GM18907 (cell line): Measurements from ENCODE around the gene TBRG1.

Experiments used
- ATAC-seq: cut with Tn5 transposase; IDR thresholded peaks from one replicate; pipeline ENCODE4 v1.9.1; 2021; ENCODE audit warnings: mild to moderate bottlenecking, moderate library complexity; ENCODE audit not compliant: unreplicated experiment

The TBRG1 gene

DNA sequence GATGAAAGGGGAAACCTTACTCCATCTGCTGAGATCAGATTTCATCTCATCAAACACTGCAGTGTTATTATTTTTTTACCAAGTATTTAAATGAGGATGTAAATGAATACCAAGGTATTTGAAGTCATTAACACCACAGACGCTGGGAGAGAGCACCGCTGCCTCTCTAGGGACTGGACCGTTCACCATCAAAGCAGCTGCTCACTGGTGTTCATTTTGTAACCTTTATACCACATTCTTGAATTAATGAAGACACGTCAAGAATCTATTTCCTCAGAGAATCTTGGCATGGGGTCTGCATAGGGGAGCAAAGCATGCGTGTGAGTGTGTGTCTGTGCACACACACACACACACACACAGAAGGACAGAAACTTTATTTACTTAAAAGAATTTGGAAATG lies 35.2 kb downstream of the TBRG1 start:
- ATAC-seq, result no peak

DNA sequence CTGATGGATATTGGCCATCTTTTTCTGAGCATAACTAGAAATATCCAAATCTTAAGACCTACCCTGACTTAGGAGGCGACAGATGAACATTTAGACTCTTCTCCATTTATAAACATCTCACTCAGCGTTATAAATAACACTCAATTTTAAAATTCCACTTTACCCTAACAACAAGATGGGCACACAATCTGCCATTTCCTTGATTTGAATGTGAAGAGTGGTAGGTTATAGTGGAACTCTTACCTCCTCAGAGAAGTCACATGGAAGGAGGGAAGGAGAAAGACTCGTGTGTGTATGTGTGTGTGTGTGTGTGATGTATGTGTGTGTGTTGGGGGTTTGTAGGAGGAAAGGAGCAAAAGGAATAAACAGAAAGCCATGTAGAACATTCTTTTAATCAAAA lies 35.8 kb downstream of the TBRG1 start:
- no peak for ATAC-seq

DNA sequence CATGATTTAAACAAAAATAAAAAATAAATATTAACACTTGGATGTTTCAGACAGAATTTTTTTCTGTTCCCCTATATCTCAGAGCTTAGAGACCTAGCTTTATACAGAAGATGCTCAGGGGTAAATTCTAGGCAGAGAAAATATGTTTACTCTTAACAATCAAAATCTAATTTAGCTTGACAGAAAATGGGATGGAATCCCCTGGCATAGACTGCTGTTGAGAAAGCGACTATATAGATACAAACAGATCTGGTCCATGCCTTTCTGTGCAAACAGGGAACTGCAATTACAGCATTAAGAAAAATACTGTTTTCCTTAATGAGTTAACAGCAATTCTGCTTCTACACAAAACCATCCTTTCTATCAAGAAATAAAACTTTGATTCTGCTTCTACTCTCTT lies 36.3 kb downstream of the TBRG1 start:
- ATAC-seq, result no peak

DNA sequence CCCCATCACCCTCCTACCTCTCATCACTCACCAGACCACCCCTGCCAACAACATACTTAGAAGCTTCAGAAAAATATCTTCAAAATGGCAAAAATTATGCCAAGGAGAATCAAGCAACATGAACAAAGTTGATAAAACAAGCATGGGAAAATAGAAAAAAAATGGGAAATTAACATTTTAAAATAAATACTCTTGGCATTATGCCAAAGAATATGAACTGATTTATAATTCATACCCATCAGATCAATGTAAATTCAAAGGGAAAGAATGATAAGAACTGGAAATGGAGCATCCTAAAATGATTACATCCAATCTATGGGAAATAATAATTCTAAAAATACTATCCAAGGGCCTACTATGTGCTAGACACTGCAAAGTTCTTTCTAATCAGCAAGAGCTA lies 38.9 kb downstream of the TBRG1 start:
- no peak for ATAC-seq

DNA sequence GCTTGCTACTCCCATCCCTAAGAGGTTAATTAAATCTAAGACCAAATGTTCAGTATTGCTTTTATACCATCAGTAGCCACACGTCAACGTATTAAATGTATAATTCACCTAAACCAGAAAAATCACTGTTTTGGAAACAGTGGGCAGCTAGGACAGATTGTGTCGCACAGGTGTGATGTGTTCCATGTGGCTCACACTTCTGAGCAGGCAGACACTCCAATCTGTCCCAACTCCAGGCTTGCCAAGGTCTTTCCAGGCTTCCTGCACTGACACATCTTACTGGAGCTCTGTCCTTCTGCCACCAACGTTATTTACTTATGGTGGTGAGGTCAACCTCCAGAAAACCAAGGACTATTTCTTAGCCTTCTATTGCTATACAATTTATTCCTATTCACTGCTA lies 39.4 kb downstream of the TBRG1 start:
- ATAC-seq, result no peak

DNA sequence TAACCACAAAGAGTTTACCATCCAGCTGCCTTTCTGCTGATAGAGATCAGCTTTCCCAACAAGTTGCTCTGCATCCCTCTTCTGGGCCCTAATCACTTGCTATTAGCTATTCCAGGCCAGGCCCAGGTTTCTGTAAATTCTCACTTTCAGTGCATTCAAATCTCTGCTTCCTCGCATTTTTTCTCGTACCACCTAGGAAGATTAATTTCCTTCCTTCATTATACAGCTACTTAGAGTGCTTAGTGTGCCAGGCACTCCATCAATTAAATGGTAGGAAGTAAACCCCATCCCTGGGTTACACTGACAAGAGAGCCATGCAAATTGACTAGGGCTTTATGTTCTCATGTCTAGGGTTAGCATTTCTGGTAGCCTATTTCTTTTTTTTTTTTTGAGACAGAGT lies 41.2 kb downstream of the TBRG1 start:
- no peak for ATAC-seq

DNA sequence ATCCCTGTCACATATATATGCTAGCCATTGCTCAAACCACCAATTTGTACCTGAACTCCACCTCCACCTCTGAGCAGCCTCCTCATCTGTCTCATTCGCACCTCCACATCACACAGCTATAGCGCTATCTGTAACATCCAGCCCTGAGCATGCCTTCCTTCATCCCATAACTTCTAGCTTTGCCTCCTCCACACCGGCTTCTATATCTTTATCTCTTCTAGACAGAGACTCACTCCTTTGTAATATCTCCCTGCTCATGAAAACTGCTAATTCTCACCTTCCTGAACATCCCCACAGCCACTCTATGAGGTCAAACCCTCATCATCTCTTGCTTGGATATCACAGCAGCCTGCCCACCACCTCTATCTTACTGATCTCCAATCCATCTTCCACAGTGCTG lies 44.9 kb downstream of the TBRG1 start:
- ATAC-seq, result no peak

DNA sequence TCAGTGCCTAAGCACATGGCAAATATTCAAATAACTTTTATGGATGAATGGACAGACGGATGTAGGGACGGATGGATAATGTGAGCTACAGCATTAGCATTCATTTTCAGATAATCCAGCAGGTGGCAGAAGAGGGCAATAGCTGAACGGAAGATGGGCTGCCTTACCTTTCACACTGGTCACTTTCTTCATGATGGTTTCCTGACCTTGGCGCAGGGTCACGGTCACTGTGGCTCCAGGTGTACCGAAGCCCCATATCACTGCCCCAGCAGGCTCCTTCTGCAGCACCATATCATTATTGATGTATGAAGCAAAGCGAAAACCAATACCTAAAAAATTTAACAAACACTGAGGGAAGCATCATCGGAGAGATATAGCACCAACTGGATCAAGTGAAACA lies 46.5 kb downstream of the TBRG1 start:
- ATAC-seq, result peak; percentile 41

DNA sequence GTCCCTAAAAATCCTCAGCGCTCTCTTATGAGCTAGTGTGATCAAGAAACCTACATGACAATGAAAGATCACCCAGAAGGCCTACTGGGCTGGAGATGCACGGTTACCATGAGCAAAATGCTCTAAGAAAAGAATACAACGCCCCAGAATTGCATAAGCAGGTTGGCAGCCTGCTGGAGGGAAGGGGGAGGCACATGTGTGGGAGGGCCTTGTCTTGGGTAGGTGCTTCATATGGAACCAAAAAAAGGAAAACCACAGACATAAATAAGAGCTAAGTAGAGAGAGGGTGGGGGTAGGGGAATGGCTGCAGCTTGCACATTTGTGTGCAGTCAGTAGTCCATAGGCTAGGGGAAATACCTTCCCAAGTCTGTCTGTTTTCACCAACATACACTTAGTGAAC lies 48.1 kb downstream of the TBRG1 start:
- no peak for ATAC-seq

DNA sequence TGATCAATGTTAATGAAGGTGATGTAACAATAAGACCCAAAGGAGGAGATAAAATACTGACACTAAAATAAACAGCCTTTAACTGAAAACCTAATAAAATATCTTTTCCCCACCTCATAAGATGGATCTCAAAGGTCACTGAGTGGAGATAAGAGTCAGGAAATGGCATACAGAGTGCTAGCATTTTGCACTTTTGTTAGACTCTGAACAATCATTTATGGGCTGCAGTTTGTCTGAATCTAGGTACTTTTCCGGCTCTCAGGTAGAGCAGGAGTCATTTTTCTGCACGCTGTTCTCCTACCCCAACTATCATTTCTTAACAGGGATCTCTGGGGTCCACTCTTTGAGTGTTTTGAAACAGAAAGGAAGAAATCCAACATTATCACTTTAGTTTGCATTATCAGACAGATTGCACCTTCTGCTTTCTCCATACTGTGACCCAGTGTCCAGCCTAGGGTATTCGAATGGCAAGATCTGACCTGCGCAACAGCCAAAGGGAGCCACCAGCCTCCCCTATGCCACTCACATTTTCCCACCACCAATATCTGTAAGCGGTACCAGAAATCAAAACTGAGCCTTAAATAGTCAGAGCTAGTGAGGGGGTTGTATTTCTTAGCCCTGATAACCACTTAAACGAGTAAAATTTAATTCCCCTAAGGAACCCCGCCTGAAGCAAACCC lies 50.0 kb downstream of the TBRG1 start:
- ATAC-seq, result no peak

DNA sequence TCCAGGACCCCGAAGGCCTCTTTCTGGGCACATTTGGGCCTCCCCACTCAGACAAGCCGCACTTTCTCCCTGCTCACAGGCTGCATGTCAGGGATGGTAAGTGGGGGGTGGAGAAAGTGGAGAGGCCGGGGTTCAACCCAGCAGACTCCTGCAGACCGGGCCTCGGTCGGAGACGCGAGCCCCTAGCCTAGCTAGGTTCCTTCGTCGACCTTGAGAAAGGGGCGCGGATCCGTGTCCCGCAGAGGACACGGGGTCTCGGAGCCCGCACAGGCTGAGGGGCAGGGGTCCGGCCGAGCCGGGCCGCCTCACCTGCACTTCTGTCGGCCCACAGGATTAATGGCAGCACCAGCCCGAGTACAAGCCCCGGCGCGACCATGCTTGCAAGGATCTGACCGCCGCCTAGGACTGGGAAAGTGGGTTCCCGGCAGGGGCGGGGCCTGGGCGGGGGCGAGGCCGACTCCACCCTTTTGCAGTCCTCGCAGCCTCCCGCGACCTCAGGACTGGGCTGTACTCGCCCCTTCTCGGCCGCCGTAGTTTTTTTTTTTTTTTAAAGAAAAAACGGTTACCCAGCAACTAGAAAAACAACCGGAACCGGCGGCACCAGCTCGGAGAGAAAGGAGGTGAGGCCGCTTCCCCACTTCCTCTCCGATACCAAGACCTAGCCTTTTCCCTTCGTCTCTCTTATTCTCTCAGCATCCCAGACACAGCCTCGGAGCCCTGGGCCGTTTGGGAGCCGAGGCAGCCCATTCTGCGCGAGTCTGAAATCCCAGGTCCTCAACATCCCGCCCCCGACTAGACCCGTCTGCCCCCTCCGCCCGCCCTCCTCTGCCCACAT lies 50.9 kb downstream of the TBRG1 start, which contains the start of the genes SIAE and SPA17:
TSS of gene SIAE (minus strand) at position 407 of the 835 bp plus-strand sequence. CDS start at position 376, 31 bp downstream.
TSS of gene SPA17 (plus strand) at position 572 of the 835 bp plus-strand sequence. CDS start 1,361 bp downstream, outside the sequence.
- peak; percentile 91 for ATAC-seq

DNA sequence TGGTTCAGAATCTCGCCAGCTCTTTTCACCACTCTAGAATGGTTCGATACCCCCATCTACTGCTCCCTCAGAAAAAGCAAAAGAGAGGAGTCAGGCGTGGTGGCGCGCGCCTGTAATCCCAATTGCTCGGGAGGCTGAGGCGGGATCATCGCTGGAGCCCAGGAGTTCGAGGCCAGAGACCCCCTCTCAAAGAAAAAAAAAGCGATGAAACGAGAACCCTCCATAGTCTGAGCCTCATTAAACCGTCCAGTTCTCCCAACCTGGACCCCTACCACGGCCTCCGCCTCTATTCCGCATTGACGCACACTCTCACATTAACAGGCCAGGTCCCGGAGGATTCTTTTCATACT lies 51.5 kb downstream of the TBRG1 start:
- ATAC-seq, result no peak

DNA sequence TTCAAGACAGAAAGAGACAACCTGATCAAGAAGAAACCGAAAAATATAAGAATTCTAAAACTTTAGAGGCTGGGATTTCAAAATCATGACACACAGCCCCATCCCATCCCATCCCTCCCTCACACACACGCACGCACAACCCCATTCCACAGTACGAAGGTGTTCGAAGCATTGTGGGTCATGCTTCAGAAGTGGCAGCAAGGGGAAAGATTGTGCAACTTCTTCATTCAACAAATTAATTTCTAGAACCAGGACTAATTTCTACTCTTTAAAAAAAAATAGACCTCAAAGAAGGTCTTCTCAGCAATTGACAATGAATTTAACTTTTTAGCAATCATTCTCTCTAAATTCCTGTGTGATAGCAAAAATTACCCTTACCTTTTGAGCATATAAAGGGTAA lies 51.9 kb downstream of the TBRG1 start:
- no peak for ATAC-seq

DNA sequence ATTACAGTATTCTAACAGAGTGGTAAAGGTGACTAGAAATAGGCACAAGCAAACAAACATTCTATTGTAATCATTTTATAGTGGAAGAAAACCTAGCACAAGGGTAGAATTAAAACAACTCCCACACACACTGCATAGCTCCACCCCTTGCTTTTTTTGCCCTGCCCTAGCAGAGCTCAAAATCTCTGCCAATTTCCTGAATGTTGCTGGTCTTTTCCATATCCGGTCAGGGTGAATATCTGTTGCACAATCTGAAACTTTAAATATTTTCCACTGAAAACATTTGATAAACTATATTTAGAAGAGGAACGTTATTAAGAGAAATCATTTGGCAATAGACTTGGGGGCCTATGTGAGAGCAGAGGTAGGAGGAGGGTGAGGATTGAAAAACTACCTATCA lies 53.7 kb downstream of the TBRG1 start:
- ATAC-seq, result no peak

DNA sequence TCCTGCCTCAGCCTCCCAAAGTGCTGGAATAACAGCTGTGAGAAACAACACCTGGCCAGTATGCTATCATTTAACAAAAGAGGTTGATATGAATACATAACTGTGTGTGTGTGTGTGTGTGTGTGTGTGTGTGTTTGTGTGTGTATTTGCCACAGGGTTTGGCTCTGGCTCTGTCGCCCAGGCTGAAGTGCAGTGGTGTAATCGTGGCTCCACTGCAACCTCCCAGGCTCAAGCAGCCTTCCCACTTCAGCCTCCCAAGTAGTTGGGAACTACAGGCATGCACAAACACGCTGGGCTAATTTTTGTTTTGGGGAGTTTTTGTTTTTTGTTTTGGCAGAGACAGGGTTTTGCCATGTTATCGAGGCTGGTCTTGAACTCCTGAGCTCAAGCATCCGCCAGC lies 55.8 kb downstream of the TBRG1 start:
- no peak for ATAC-seq

DNA sequence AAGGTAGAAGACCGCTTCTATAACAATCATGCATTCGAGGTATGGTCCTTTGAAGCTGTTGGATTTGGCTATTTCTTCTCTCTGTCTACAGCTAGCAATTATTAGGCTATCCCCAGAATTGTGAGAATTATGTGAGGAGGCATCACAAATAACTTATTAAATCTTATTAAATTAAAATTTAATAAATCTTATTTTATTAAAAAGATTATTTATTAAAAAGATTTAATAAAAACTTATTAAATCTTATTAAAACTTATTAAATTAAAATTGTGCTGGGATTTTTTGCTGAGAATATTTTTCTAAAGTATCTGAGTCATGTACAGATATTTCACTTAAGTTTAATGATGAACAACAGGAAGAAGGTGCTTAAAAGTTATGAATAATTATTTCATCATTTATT lies 58.8 kb downstream of the TBRG1 start:
- no peak for ATAC-seq

DNA sequence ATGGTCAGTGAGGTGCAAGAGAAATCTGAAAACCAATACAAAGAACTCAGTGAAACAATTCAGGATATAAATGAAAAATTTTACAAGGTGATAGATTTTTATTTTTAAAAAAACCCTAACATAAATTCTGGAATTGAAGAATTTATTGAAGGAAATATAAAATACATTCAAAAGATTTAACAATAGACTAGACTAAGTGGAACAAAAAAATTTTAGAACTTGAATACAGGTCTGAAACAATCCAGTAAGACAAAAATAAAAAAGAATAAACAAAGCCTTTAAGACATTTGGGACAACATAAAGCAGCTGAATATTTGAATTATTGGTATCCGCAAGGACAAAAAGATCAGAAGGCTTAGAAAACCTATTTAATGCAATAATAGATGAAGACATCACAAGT lies 59.8 kb downstream of the TBRG1 start:
- no peak for ATAC-seq
